ENCODE data around the gene PRKAB2.

The PRKAB2 gene

GRCh38 chr1:147214325-147214724, 42.1 kb upstream of the PRKAB2 start:
- no peak overlapping the region for H3K4me3 ChIP-seq (ENCODE audit: control insufficient read depth, low read depth, low read length)
- TF ChIP-seq CTCF (IDR thresholded peaks at IDR 0.05; ENCODE audit: control insufficient read depth, insufficient read depth, low read depth, low read length, missing control alignments), result no peak
- no peak for DNase-seq (ENCODE audit: low read depth)

- H3K4me3 ChIP-seq (ENCODE audit: control insufficient read depth, low read depth, low read length), result no peak overlapping the region
- no peak for TF ChIP-seq CTCF (IDR thresholded peaks at IDR 0.05; ENCODE audit: control insufficient read depth, insufficient read depth, low read depth, low read length, missing control alignments)
- DNase-seq (ENCODE audit: low read depth), result no peak
Observed at GRCh38 chr1:147213271-147213670, 41.0 kb upstream of the PRKAB2 start.

GRCh38 chr1:147211577-147211976, 39.3 kb upstream of the PRKAB2 start:
- DNase-seq (ENCODE audit: low read depth), result no peak
- no peak for TF ChIP-seq CTCF (IDR thresholded peaks at IDR 0.05; ENCODE audit: control insufficient read depth, insufficient read depth, low read depth, low read length, missing control alignments)
- H3K4me3 ChIP-seq (ENCODE audit: control insufficient read depth, low read depth, low read length), result no peak overlapping the region

GRCh38 chr1:147210987-147211386, 38.7 kb upstream of the PRKAB2 start:
- no peak for DNase-seq (ENCODE audit: low read depth)
- no peak overlapping the region for H3K4me3 ChIP-seq (ENCODE audit: control insufficient read depth, low read depth, low read length)
- no peak for TF ChIP-seq CTCF (IDR thresholded peaks at IDR 0.05; ENCODE audit: control insufficient read depth, insufficient read depth, low read depth, low read length, missing control alignments)

- DNase-seq (ENCODE audit: low read depth), result no peak
- TF ChIP-seq CTCF (IDR thresholded peaks at IDR 0.05; ENCODE audit: control insufficient read depth, insufficient read depth, low read depth, low read length, missing control alignments), result no peak
- no peak overlapping the region for H3K4me3 ChIP-seq (ENCODE audit: control insufficient read depth, low read depth, low read length)
Observed at GRCh38 chr1:147209825-147210821, 37.9 kb upstream of the PRKAB2 start.

- no peak for DNase-seq (ENCODE audit: low read depth)
- H3K4me3 ChIP-seq (ENCODE audit: control insufficient read depth, low read depth, low read length), result no peak overlapping the region
- no peak for TF ChIP-seq CTCF (IDR thresholded peaks at IDR 0.05; ENCODE audit: control insufficient read depth, insufficient read depth, low read depth, low read length, missing control alignments)
Observed at GRCh38 chr1:147208619-147209018, 36.3 kb upstream of the PRKAB2 start.

Data from AG09309 (cell line).